Esophagus muscularis mucosa (tissue), 4 donors: Measurements from ENCODE around the gene PGBD2. TPM values are rescaled to one million over a fixed set of nuclear protein-coding genes. Genes with fewer than 3 reads are reported as not detected.
"Not testable (repeated sequence)": the region's sequence is repeated elsewhere in the genome, so short reads cannot be mapped to it uniquely, and the experiment has no call there.

Source experiments
- DNase-seq: peaks from one replicate; pipeline ENCODE4 v3.0.0-alpha.2; 2017; ENCODE audit errors: extremely low spot score
- H3K27ac ChIP-seq, 4 donors: fragments of 200-600 bp; sonication (generic); replicated peaks in 1 of 4; 1 replicate in 3 of 4; 2 replicates in 1 of 4; pipeline ENCODE4 v1.5.1; 2016 to 2019; ENCODE audit warnings: mild to moderate bottlenecking in 1 of 4
- H3K27me3 ChIP-seq, 4 donors: fragments of 200-600 bp; sonication (generic); one replicate each; pipeline versions ENCODE4 v1.5.1 to v1.6.0; 2016 to 2019
- H3K36me3 ChIP-seq, 4 donors: fragments of 200-600 bp; sonication (generic); one replicate each; pipeline ENCODE4 v1.5.1; 2016 to 2019
- H3K4me1 ChIP-seq, 4 donors: fragments of 200-600 bp; sonication (generic); one replicate each; pipeline ENCODE4 v1.5.1; 2016 to 2019
- H3K4me3 ChIP-seq, 4 donors: fragments of 200-600 bp; sonication (generic); 1 replicate in 2 of 4; 2 replicates in 2 of 4; pipeline ENCODE4 v1.5.1; 2016 to 2019; ENCODE audit warnings: mild to moderate bottlenecking in 4 of 4, moderate library complexity in 1 of 4
- H3K9me3 ChIP-seq, 4 donors: fragments of 200-600 bp; sonication (generic); 1 replicate in 3 of 4; 2 replicates in 1 of 4; pipeline ENCODE4 v1.5.1; 2016 to 2019
- CTCF ChIP-seq, 3 experiments: fragments of 200-600 bp in 2 of 3; fragments of 450-650 bp in 1 of 3; sonication (generic) in 2 of 3; IDR thresholded peaks; one replicate each; pipeline ENCODE4 v1.5.1; 2017 to 2019; ENCODE audit warnings: antibody characterized with exemption in 3 of 3, mild to moderate bottlenecking in 2 of 3, moderate library complexity in 1 of 3
- EP300 ChIP-seq: sonication (generic); formaldehyde crosslinking; IDR thresholded peaks from one replicate; pipeline ENCODE4 v1.6.1; 2017; ENCODE audit warnings: antibody characterized with exemption
- POLR2A ChIP-seq: fragments of 450-650 bp; IDR thresholded peaks from one replicate; pipeline ENCODE4 v1.6.1; 2017; ENCODE audit warnings: antibody characterized with exemption, moderate library complexity, mild to moderate bottlenecking, low read depth
- POLR2AphosphoS5 ChIP-seq, 2 donors: sonication (generic); formaldehyde crosslinking; IDR thresholded peaks; one replicate each; pipeline ENCODE4 v1.6.1; 2017; ENCODE audit warnings: antibody characterized with exemption in 2 of 2
- WGBS: methylation state at CpG from one replicate; pipeline ENCODE4 v1.1.5; 2018; 5-methylcytosine and 5-hydroxymethylcytosine counted together
- intact Hi-C: fragments of 100-400 bp; cut with DNase I; formaldehyde crosslinking; loops from one replicate; pipeline ENCODE4 v1.15.1; 2023
- total RNA-seq, 4 donors: library from RNA; depleted of rRNA; stranded (reverse); fragments of >200 nt; gene quantifications; one replicate each; pipeline versions ENCODE4 v1.1.0 to v1.2.1, GENCODE V29; 2016

Gene PGBD2
- total RNA-seq, 4 donors from 2014 or later: 3.1 to 5.6 (median 4.1) TPM

GRCh38 chr1:248926401-248927182 lies 20.6 kb downstream of the PGBD2 start:
- no peak for DNase-seq
- Histone ChIP-seq H3K4me1 (peaks cover 0 to 13% (median 8%) of the 10 kb centered on the region in 4 donors), H3K9me3 (no peaks in the 10 kb centered on the region), H3K27me3 (no peaks in the 10 kb centered on the region), H3K4me3 (no peak overlapping the region), H3K27ac (no peak overlapping the region), H3K36me3 (peaks cover 0 to 7% (median 0%) of the 10 kb centered on the region in 4 donors)
- no peak for TF ChIP-seq EP300
- no peak for TF ChIP-seq CTCF (IDR thresholded peaks at IDR 0.05)
- no peak for TF ChIP-seq POLR2A
- no peak for TF ChIP-seq POLR2AphosphoS5 (IDR thresholded peaks at IDR 0.05)
- intact Hi-C loops: no loop called here
- WGBS: 80% methylated on average over 7 of the region's 7 CpGs

- H3K27me3 ChIP-seq, H3K9me3 ChIP-seq, H3K4me3 ChIP-seq, DNase-seq, H3K36me3 ChIP-seq, intact Hi-C loops, H3K27ac ChIP-seq: not testable (repeated sequence)
- peaks cover 0 to 13% (median 8%) of the 10 kb centered on the region in 4 donors for H3K4me1 ChIP-seq
- 83% methylated on average over 3 of the region's 3 CpGs for WGBS
Measured at GRCh38 chr1:248927283-248927682, 21.2 kb downstream of the PGBD2 start.

GRCh38 chr1:248928122-248928521 lies 22.1 kb downstream of the PGBD2 start:
- H3K27ac ChIP-seq, intact Hi-C loops, DNase-seq, H3K36me3 ChIP-seq, H3K4me3 ChIP-seq, H3K9me3 ChIP-seq, H3K27me3 ChIP-seq: not testable (repeated sequence)
- peaks cover 0 to 13% (median 8%) of the 10 kb centered on the region in 4 donors for H3K4me1 ChIP-seq

GRCh38 chr1:248930037-248930436 lies 24.0 kb downstream of the PGBD2 start:
- WGBS: 97% methylated on average over 4 of the region's 4 CpGs
- H3K36me3 ChIP-seq, H3K4me1 ChIP-seq, H3K27ac ChIP-seq, H3K9me3 ChIP-seq, intact Hi-C loops, H3K27me3 ChIP-seq, H3K4me3 ChIP-seq, DNase-seq: not testable (repeated sequence)

GRCh38 chr1:248938173-248938809 lies 32.3 kb downstream of the PGBD2 start:
- H3K4me1 ChIP-seq, DNase-seq, H3K27ac ChIP-seq, H3K27me3 ChIP-seq, intact Hi-C loops, H3K36me3 ChIP-seq, H3K4me3 ChIP-seq, H3K9me3 ChIP-seq: not testable (repeated sequence)
- WGBS: 74% methylated on average over 4 of the region's 9 CpGs

GRCh38 chr1:248944134-248944999 lies 38.3 kb downstream of the PGBD2 start:
- WGBS: 48% methylated on average over 5 of the region's 77 CpGs
- intact Hi-C loops: not testable (repeated sequence)

GRCh38 chr1:248945000-248945423 lies 39.0 kb downstream of the PGBD2 start:
- H3K9me3 ChIP-seq, H3K36me3 ChIP-seq, H3K4me1 ChIP-seq, H3K27ac ChIP-seq, intact Hi-C loops, H3K27me3 ChIP-seq, DNase-seq, H3K4me3 ChIP-seq: not testable (repeated sequence)
- no CpG with 5 or more reads among the region's 33 CpGs for WGBS

More at GRCh38 chr1:248944134-248944999, 38.3 kb downstream of the PGBD2 start:
- not testable (repeated sequence) for H3K9me3 ChIP-seq, H3K36me3 ChIP-seq, DNase-seq, H3K4me1 ChIP-seq, H3K27ac ChIP-seq, H3K27me3 ChIP-seq
- H3K4me3 ChIP-seq: peak overlapping the region in 1 of 4 donors; percentile 32
- TF ChIP-seq CTCF (IDR thresholded peaks at IDR 0.05): peak in 1 of 3 experiments; percentile 16

GRCh38 chr1:248945453-248945852 lies 39.4 kb downstream of the PGBD2 start:
- H3K9me3 ChIP-seq, intact Hi-C loops, H3K27ac ChIP-seq, H3K4me1 ChIP-seq, H3K4me3 ChIP-seq, H3K27me3 ChIP-seq, H3K36me3 ChIP-seq, DNase-seq: not testable (repeated sequence)
- WGBS: 88% methylated on average over 6 of the region's 13 CpGs

GRCh38 chr1:248945856-248946416 lies 39.9 kb downstream of the PGBD2 start:
- DNase-seq, H3K4me3 ChIP-seq, H3K9me3 ChIP-seq, H3K36me3 ChIP-seq, H3K27me3 ChIP-seq, H3K4me1 ChIP-seq, intact Hi-C loops, H3K27ac ChIP-seq: not testable (repeated sequence)
